D341Med (cell line): ENCODE results near the gene CTNNBIP1.
A peak's percentile ranks its signal among the peaks of the same experiment; 100 is the strongest.

Source experiments
- DNase-seq: peaks from one replicate; pipeline ENCODE4 v3.0.0; 2012; ENCODE audit warnings: low spot score

The CTNNBIP1 gene

GRCh38 chr1:9853249-9853595, 56.8 kb downstream of the CTNNBIP1 start:
- no peak for DNase-seq

- DNase-seq: peak; percentile 60
These were observed 57.4 kb downstream of the CTNNBIP1 start for GRCh38 chr1:9852410-9853248.

GRCh38 chr1:9852004-9852403, 58.1 kb downstream of the CTNNBIP1 start:
- DNase-seq: no peak

- no peak for DNase-seq
These were observed 59.5 kb downstream of the CTNNBIP1 start for GRCh38 chr1:9850442-9851162.

- DNase-seq: no peak
These were observed 60.2 kb downstream of the CTNNBIP1 start for GRCh38 chr1:9849691-9850441.

DNA sequence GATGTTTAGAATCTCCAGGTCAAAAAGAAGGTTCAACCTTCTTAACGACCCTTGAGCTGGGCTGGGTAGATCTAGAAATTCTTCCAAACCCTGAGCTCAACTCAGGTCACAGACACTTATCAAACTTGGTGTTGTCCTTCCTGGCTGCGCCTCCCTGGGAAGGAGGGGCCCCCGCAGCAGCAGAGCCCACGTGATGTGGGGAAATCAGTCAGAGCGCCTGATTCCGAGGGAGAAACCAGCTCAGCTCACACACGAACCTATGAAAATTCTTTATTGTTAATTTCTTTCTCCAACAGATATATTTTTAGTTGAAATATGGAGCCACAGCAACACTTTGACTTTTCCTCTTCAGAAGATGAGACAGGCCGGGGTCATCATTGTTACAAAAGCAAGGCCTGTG, 62.0 kb downstream of the CTNNBIP1 start:
- DNase-seq: no peak

GRCh38 chr1:9847269-9847668, 62.8 kb downstream of the CTNNBIP1 start:
- DNase-seq: no peak

DNA sequence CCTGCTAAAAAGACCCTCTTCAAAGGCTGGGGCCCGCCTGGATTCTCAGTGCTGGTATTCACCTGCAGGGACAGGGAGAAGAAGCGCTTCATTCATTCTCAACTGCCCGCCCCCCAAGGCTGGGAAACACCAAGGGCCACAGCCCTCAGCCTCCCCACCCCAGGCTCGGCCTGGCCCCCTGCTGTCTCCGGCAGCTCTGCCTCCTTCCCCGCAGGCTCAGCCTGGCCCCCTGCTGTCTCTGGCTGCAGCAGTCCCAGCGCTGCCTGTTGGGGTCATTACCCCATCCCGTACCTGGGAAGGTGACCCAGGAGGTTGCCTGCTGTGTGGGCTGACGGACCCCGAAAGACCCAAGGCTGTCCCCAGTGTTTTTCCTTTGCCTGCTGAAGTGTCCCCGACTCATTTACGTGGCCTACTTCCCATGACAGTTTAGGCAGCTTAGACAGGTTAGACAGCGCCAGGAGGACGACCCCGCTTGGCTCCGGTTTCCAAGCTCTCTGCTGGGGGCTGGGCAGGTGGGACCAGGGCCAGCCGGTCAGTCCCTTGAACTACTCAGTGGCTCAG, 63.4 kb downstream of the CTNNBIP1 start:
- no peak for DNase-seq

DNA sequence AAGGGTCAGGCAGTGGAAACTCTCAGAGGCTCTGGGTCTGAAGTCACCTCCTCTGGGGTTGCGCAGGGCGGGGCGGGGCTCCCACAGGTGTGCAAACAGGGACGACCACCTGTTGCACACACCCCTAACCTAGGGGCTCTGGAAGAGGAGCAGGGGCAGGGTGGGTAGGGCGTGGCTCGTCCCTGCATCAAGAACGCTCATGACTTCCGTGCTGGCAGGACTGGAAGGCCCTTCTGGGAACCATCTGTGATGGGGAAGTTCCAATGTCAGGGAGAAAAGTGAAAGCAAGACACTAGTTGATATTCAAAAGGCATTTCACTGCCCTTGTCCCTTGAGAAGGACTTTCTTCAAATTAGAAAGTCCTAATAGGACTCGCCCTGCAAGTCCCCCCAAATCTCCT, 64.2 kb downstream of the CTNNBIP1 start:
- DNase-seq: no peak

DNA sequence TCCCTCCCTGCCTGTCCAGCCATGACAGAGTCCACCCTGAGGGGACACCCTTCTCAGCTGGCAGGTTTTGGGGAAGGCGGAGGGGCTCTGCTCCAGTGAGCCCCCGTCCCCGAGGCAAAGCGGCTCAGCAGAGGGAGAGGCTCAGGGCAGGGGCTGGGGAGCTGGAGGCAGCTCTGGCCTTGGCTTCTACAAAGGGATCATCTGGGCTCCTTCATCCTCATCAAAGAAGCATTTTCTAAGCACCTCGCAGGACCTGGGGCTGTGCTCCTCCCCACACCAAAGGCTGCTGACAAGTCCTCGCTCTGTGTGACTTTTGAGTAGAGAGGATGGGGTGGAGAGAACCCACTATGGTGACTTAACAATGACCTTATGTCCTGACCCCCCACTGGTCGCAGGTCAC, 65.3 kb downstream of the CTNNBIP1 start:
- DNase-seq: peak; percentile 8

GRCh38 chr1:9844106-9844505, 66.0 kb downstream of the CTNNBIP1 start:
- DNase-seq: peak; percentile 7

DNA sequence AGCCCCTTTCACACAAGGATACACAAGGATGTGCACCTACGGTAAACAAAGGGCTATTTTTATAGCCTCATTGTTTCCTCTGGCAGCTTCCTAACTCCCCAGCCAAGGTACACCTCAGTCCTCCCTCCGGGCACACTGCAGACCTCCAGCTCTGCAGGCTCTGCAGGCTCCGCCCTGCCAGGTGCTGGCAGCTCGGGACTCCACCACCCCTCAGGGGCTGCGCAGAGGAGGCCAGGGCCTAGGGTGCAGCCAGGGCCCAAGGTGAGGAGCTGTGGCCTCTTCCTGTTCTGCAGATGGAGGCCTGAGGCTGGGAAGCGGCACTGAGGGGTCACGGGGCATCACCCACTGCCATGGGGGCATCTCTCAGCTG, 66.5 kb downstream of the CTNNBIP1 start:
- DNase-seq: peak; percentile 20

- DNase-seq: peak; percentile 64
These were observed 67.1 kb downstream of the CTNNBIP1 start for GRCh38 chr1:9842781-9843575.

DNA sequence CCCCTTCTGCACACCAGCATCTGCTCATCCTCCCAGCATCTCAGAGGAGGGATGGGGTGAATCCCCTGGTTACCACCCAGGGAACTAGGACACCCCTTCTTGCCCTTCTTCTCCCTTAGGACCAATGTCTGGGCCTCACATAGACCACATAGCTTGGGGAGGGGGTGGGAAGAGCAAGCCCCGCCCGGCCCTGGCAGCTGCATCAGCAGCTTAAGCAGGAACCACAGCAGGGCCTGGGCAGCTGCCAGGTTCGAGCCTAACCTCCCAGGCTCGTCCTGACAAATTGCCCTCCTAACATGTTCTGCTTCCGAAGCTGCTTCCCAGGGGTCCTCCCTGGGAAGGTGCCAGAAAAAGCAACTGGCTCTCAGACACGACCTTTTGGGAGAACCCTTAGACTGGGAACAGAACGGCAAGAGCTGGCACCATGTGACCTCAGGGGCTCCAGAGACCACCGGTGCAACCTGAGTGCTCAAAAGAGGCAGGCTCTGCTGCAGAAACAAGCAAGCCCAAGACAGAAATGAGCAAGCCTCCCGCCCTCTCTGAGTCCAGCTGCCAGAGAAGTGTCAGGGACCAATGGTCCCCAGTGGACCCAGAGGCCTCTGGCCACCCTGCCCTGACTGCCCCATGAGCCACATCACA, 67.9 kb downstream of the CTNNBIP1 start:
- peak; percentile 81 for DNase-seq

GRCh38 chr1:9841460-9841859, 68.6 kb downstream of the CTNNBIP1 start:
- DNase-seq: no peak

DNA sequence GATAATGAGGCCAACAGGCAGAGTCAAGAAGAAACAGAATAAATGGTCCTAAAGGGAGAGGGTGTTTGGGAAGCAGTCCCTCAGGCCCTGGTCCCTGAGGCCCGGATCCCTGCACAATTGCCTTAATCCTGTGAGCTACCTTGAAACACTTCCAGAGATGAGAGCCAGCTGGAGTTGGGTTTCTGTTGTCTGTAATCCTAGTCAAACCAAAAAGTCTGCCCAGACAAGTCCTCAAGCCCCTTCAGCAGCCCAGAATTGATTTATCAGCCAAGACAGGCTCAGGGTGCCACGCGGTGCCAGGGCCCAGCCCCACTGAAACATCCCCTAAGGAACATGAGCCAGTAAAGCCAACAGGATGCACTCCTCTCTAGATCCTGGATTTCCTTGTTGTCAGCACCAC, 69.9 kb downstream of the CTNNBIP1 start:
- DNase-seq: peak; percentile 80

DNA sequence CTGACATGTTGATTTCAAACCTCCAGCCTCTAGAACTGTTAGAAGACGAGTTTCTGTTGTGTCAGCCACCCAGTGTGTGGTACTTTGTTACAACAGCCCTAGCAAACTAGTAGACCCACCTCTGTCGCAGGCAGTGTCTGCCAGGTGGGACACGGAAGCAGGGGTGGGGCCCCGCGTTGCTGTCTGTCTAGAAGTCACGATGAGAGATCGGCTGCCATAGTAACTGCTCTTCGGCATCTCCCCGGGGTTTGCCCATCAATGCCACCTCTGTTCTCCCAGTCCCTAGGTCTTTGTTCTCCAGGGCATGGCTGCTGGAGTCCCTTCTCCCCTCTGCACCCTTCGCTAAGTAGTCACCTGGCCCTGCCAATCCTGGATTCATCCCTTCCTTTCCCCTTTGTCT, 71.1 kb downstream of the CTNNBIP1 start:
- no peak for DNase-seq

- DNase-seq: no peak
These were observed 73.5 kb downstream of the CTNNBIP1 start for GRCh38 chr1:9836632-9836960.

GRCh38 chr1:9835758-9836631, 74.1 kb downstream of the CTNNBIP1 start:
- DNase-seq: no peak

DNA sequence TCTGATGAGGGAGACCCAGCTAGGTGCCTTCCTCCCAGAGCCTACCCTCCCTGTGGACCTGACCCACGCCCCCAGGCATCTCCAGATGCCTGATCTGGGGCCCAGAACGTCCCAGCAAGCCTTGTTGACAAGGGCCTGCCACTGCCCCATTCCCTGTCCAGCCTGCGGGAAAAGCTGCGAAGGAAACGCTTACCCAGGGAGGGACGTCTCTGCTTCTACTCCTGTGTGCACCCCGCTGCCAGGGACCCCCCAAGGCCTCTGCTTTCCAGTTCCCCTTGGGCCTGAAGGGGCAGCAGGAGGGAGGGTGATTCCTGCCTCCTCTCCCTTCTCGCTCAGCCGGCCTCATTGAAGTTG, 74.7 kb downstream of the CTNNBIP1 start:
- DNase-seq: no peak

GRCh38 chr1:9833632-9834031, 76.4 kb downstream of the CTNNBIP1 start:
- DNase-seq: no peak
